ENCODE data around the gene PHLDB2.

DNA sequence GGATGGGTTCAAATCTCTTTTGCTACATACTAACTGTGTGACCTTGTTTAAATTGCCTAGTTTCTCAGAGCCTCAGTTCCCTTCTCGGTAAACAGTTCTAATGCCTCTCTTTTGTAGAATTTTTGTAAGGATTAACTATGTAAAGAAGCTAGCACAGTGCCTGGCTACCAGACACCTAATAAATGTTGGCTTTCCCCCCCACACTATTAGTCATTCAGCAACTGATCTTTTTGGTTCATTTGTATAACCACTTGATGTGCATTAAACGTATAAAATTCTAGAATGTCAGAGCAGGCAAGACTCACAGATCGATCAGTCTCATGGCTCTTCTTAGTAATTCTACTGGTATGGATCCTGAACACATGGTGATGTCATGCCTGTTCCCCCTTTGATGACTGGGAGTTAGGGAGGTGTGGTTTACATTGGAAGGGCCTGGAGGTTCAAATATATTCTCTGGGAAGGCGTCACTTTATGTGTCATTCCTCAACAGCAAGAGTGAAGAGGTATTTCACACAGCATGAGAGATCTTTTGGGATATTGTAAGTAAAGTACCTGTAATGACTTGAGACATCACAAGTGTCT lies 146.1 kb downstream of the PHLDB2 start:
- TF ChIP-seq EZH2 (IDR thresholded peaks at IDR 0.05; ENCODE audit: low read length, unreplicated experiment) (no peak), EZH2phosphoT487 (IDR thresholded peaks at IDR 0.05; ENCODE audit: borderline replicate concordance, low read length) (no peak)
- TF ChIP-seq, protein P1, sequence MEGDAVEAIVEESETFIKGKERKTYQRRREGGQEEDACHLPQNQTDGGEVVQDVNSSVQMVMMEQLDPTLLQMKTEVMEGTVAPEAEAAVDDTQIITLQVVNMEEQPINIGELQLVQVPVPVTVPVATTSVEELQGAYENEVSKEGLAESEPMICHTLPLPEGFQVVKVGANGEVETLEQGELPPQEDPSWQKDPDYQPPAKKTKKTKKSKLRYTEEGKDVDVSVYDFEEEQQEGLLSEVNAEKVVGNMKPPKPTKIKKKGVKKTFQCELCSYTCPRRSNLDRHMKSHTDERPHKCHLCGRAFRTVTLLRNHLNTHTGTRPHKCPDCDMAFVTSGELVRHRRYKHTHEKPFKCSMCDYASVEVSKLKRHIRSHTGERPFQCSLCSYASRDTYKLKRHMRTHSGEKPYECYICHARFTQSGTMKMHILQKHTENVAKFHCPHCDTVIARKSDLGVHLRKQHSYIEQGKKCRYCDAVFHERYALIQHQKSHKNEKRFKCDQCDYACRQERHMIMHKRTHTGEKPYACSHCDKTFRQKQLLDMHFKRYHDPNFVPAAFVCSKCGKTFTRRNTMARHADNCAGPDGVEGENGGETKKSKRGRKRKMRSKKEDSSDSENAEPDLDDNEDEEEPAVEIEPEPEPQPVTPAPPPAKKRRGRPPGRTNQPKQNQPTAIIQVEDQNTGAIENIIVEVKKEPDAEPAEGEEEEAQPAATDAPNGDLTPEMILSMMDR (conservative IDR thresholded peaks at IDR 0.05; ENCODE audit: low read depth, low read length), result no peak

All from PC-3 (cell line).